NCI-H146 treated with DMSO at 0.1 percent for 48 hours (cell line): ENCODE results near the gene HDAC9.
A peak's percentile ranks its signal among the peaks of the same experiment; 100 is the strongest.

Source experiments
- DNase-seq: peaks from one replicate; lab custom pipeline; 2025; ENCODE audit not compliant: unreplicated experiment; lab: John Stamatoyannopoulos, UW

The HDAC9 gene

GRCh38 chr7:18494406-18494805, 1.1 kb upstream of the HDAC9 start:
- no peak for DNase-seq

DNA sequence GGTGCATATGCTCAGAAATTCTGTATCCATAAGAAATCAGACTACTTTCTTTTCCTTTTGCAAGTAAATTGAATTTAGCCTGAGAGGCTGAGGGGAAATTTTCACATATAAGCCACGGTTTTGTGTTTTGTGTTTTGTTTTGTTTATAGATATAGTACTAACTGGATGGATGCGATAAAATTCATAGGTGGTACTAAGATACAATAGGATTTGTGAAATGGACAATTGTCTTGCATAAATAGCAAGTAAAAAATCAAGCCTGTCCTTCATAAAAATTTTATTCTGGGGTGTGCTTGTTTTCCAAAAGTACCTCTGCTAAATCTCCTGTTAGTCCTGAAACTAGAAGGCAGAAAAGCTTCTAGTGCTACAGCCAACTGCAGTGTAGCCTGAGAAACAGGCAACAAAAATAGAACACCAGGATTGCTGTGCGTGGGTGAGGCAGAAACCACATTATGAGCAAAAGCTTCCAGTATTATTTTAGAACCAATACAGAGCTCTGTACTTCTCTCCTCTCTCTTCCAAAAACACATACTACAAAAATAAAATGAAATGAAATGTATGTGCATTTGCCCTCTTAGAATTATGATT, 634 bp upstream of the HDAC9 start:
- DNase-seq = no peak

DNA sequence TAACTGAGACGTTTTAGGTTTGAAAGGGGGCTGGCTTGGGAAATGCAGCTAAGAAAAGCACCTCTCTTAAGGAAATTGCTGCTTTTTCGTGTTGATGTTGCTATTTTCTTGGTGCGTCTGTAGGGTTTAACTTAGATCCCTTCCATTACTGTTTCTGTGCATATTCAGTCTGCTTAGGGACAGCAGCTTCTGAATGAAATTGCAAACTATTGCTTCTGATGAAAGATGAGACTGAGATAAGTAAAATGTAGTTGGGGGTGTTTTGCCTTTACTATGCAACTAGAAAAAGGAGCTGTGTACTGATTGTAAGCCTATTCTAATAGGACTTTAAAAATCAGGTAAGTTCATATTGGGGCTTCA, 772 bp downstream of the HDAC9 start:
- DNase-seq = no peak

DNA sequence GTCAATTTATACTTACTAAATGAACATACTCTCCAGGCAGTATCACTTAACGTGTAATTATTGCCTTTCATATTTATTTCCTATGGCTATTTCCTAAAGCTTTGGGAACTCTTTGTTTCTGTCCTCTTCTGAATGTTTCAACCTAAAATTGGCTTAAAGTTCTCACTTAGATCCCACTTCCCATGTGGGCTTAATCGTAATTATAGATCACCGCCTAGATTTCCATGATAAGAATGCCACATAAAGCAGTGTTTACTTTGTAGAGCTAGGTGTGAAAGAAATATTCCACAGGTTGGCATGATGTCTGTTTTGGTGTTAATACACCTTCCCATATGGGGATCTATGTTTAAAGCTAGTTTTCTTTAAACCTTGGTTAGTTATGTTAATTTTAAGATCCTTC, 1.5 kb downstream of the HDAC9 start:
- DNase-seq = peak; percentile 36

- peak; percentile 13 for DNase-seq
Measured at GRCh38 chr7:18497800-18498199, 2.3 kb downstream of the HDAC9 start.

DNA sequence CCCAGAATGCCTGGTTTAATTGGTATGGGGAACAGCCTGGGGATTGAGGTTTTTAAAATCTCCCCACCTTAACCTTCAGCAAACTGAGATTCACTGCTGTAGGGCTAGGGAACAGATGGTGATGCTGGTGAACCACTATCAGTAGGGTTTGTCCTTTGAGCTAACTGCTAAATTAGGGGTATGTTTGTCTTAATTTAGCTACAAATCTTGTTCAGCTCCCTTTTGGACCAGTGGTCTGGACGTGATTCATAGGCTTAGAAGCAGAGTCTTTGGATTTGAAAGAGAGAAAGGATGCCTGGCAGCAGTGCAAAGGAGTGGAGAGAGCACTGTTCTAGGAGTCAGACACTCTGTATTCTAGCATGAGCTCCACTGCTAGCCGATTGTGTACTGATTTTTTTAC, 2.8 kb downstream of the HDAC9 start:
- DNase-seq = no peak

GRCh38 chr7:18499407-18500177, 4.0 kb downstream of the HDAC9 start:
- peak; percentile 18 for DNase-seq

GRCh38 chr7:18503126-18503866, 7.7 kb downstream of the HDAC9 start:
- no peak for DNase-seq

- DNase-seq = no peak
Measured at GRCh38 chr7:18504965-18505364, 9.4 kb downstream of the HDAC9 start.

DNA sequence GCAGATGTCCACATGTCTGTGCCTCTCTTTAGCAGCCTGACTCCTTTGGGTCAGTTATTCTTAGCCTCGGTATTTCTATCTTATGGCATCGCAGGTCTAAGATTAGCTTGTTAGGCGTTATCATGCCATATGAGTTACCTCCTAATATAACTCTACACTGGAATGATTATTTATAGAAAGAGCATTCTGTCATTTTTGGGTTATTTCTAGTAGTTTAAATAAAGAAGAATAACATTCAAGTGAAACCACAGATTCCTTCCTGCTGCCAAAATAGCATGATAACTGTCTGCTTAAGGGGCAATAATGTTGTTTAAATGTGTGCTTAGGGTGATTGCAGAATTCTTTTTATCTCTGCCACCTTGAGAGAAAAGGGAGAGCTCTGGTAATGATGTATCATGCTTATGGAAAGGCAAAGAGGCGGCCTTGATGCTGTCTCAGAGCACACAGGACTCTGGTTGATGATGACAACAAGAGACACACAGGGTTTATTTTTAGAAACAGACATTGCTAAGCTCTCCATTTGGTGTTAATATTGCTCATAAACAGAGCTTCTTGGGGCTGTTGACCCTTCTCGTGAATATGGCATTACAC, 10.4 kb downstream of the HDAC9 start:
- no peak for DNase-seq

DNA sequence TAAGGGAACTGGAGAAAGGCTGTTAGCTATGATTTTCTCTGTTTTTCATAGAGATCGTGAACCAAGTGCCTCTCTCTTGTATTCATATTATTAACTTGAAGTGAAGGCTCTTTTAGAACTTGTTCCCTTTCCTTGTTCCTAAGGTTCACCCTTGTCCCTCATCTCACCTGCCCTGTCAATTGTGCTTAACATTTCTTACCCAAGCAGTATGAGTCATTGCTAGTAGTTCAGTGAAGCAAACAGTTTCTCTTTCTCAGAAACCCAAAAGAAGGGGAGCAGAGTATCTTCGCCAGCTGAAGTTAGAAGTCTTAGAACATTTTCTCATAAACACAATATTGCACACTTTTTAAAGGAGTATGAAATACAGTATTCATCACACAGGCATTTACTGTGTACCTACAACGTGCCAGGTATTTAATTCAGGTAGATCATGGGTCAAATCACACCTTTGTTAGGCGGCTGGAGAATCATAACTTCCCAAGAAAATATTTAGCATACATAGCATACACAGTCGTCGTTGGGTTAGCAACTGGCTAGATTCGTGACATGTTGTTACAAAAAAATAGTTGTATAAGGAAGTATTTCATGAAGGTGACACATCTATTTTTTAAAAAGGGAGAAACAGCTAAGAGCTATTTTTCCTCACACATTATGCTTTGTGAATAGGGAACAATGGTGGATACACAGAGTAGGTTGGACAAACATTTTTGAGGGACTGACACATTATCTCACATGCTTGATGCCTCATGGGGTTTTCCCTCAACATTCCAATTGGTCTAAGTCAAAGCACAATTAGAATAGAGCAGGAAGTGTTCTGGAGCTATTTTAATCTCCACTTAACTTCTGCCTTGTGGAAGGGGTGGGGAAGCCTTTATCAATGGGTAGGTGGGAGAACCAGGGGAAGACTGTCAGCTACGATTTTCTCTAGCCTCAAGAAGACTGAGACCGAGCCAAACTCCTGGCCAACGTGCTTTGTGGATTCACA, 13.2 kb downstream of the HDAC9 start:
- DNase-seq = no peak

DNA sequence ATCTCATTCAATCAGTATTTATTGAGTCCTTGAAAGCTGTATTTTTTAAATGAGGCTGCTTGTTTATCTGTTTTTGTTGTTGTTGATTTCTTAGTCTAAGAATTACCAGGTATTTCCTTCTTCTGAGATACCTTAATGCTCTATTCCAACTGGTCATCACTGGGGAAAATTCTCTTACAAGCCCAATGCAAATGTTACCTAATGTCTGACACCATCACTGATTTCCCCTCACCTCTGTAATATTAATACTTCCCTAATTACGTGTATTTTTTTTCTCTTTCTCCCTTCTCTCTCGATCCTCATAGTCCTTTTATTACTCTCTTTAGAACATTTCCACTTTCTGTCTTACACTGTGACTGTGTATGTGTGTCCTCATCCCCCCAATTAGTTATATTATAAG, 13.9 kb downstream of the HDAC9 start:
- DNase-seq = no peak

GRCh38 chr7:18511351-18512140, 16.0 kb downstream of the HDAC9 start:
- no peak for DNase-seq

DNA sequence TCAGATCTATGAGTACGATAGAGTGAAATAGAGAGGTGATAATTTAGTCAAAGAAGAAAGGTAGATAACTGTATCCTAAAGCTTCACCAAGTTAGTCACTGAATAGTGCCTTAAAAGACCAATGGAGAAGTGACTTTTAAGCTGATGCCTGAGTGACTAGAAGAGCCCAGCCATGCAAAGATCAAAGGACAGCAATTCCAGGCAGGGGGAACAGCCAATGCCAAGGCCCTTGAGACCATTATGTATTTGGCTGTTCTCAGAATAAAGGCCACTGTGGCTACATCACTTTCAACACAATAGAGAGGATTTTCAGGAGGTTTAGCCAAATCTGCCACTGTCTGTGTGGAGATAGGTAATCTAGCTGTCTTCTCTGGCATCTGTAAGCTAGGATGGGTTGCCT, 17.8 kb downstream of the HDAC9 start:
- DNase-seq = no peak

GRCh38 chr7:18515067-18515466, 19.5 kb downstream of the HDAC9 start:
- no peak for DNase-seq

DNA sequence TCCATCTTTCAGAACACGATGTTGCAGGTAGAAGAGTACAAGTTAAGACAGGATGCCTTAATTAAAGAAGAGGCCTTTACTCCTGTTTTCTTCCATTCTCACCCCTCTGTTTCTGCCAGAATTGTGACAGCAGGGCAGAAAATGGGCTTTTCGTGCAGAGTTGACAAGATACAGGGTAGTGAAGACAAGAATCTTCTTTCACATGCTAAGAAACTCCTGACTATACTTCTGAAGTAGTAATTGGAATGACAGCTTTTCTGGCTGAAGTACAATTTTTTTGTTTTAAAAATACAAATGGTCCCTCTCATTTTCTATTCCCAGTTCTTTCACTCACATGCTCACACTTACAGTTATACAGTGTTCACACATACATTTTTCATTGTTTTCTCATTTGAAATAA, 22.1 kb downstream of the HDAC9 start:
- DNase-seq = no peak

- DNase-seq = no peak
Measured at GRCh38 chr7:18518555-18518954, 23.0 kb downstream of the HDAC9 start.

- no peak for DNase-seq
Measured at GRCh38 chr7:18520450-18521235, 25.1 kb downstream of the HDAC9 start.

GRCh38 chr7:18521236-18521589, 25.7 kb downstream of the HDAC9 start:
- no peak for DNase-seq
